Measurements from ENCODE around the gene ENPP6. TPM values are rescaled to one million over a fixed set of nuclear protein-coding genes. Genes with fewer than 3 reads are reported as not detected.

Gene ENPP6
- total and polyA plus RNA-seq, 3 experiments from 2014 or later: 0.04 to 0.07 TPM; not detected in 1

DNA sequence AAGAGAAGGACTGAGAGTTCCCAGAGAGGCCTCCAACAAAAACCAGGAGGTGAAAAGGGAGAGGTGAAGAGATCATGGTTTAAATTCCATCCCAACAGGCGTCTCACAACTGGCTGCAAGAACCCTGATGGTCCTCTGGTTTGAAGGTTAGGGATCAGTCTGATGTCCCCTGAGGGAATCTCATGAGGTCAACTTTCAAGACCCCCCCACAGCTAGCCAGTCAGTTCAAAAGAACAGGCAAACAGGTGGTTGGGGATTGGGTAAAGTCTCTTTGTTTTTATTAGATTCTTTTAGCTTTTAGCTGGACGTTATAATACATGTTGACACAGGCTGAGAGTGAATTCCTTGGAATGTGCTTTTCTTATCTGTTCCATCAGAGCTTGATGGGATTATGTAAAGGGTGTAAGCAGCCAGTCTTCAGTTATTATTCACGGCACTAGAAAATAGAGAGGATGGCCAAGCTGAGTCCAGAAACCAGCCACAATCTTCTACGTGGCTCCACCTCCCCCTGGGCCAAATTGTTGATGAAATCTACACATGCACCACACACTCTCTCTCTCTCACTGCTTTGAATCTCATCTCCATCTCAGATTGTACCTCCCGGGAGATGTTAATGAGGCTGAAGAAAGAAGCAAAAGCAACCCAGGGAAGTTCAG is 20.8 kb downstream of the ENPP6 start:
- no peaks in the 10 kb centered on the region for H3K9me3 ChIP-seq (ENCODE audit: low read length)
- no peaks in the 10 kb centered on the region for H3K4me1 ChIP-seq (ENCODE audit: insufficient read depth, low read length)
- POLR2A ChIA-PET: no interaction called here
- no peaks in the 10 kb centered on the region for H3K36me3 ChIP-seq (ENCODE audit: insufficient read depth, low read length)
- no peak overlapping the region for H3K27ac ChIP-seq (ENCODE audit: low read depth, low read length)
- Mint-ChIP-seq H3K27me3 (peaks cover 6 to 8% of the 10 kb centered on the region in 2 donors), H3K4me3 (no peak overlapping the region), H3K9me3 (no peaks in the 10 kb centered on the region), H3K4me1 (no peaks in the 10 kb centered on the region), H3K36me3 (no peaks in the 10 kb centered on the region), H3K27ac (no peak overlapping the region)
- no peak for DNase-seq
- no peaks in the 10 kb centered on the region for H3K27me3 ChIP-seq (ENCODE audit: insufficient read depth, low read length, poor library complexity, severe bottlenecking)
- CTCF ChIA-PET: no interaction called here
- no peak overlapping the region for H3K4me3 ChIP-seq (ENCODE audit: low read length)

GRCh38 chr4:184193556-184194525 is 23.8 kb downstream of the ENPP6 start:
- peaks cover 0 to 4% of the 10 kb centered on the region in 2 donors for H3K27me3 Mint-ChIP-seq
- no peaks in the 10 kb centered on the region for H3K4me1 Mint-ChIP-seq
- H3K4me3 Mint-ChIP-seq: no peak overlapping the region
- no peak overlapping the region for H3K4me3 ChIP-seq (ENCODE audit: low read length)
- no peaks in the 10 kb centered on the region for H3K4me1 ChIP-seq (ENCODE audit: insufficient read depth, low read length)
- POLR2A ChIA-PET: no interaction called here
- H3K36me3 ChIP-seq (ENCODE audit: insufficient read depth, low read length): no peaks in the 10 kb centered on the region
- H3K36me3 Mint-ChIP-seq: no peaks in the 10 kb centered on the region
- no peaks in the 10 kb centered on the region for H3K9me3 Mint-ChIP-seq
- no peak for DNase-seq
- no peaks in the 10 kb centered on the region for H3K9me3 ChIP-seq (ENCODE audit: low read length)
- H3K27ac Mint-ChIP-seq: no peak overlapping the region
- H3K27me3 ChIP-seq (ENCODE audit: insufficient read depth, low read length, poor library complexity, severe bottlenecking): no peaks in the 10 kb centered on the region
- CTCF ChIA-PET: no interaction called here
- no peak overlapping the region for H3K27ac ChIP-seq (ENCODE audit: low read depth, low read length)

DNA sequence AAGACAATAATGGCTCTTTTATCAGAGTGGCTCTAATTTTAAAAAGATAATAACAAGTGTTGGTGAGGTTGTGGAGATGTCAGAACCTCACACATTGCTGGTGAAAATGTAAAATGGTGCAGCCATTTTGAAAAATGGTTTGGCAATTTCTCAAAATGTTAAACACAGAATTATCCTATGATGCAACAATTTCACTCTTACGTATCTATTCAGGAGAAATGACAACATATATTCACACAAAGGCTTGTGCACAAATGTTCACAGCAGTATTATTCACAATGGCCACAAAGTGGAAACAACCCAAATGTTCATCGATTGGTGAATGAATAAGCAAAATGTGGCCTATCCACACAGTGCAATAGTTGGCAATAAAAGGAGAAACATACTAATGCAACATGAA is 24.7 kb downstream of the ENPP6 start:
- H3K4me3 Mint-ChIP-seq: no peak overlapping the region
- no peak overlapping the region for H3K4me3 ChIP-seq (ENCODE audit: low read length)
- H3K9me3 Mint-ChIP-seq: no peaks in the 10 kb centered on the region
- ChIA-PET POLR2A (no interaction called here), CTCF (no interaction called here)
- no peaks in the 10 kb centered on the region for H3K4me1 ChIP-seq (ENCODE audit: insufficient read depth, low read length)
- H3K36me3 Mint-ChIP-seq: no peaks in the 10 kb centered on the region
- no peak overlapping the region for H3K27ac Mint-ChIP-seq
- H3K9me3 ChIP-seq (ENCODE audit: low read length): no peaks in the 10 kb centered on the region
- no peak for DNase-seq
- H3K27ac ChIP-seq (ENCODE audit: low read depth, low read length): no peak overlapping the region
- no peaks in the 10 kb centered on the region for H3K27me3 ChIP-seq (ENCODE audit: insufficient read depth, low read length, poor library complexity, severe bottlenecking)
- H3K4me1 Mint-ChIP-seq: no peaks in the 10 kb centered on the region
- H3K27me3 Mint-ChIP-seq: peaks cover 0 to 4% of the 10 kb centered on the region in 2 donors
- H3K36me3 ChIP-seq (ENCODE audit: insufficient read depth, low read length): no peaks in the 10 kb centered on the region

DNA sequence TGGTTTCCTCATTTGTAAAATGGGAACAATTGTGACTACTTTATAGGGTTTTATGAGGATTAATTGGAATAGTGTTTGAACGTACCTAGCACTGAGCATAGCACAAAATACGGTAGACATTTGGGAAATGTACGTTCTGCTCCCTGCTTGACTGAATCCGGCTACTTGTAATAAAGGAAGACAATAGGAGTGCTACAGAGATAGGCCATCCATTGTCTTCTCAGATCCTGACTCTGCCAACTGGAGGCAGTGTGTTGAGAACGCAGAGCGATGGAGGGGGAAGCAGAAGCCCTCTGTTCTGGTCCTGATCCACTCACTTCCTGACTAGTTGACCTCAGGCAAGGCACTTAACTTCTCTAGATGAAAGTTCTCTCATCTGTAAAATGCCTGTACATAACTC is 26.4 kb downstream of the ENPP6 start:
- Histone ChIP-seq H3K27me3 (ENCODE audit: insufficient read depth, low read length, poor library complexity, severe bottlenecking) (no peaks in the 10 kb centered on the region), H3K4me1 (ENCODE audit: insufficient read depth, low read length) (no peaks in the 10 kb centered on the region), H3K27ac (ENCODE audit: low read depth, low read length) (no peak overlapping the region), H3K9me3 (ENCODE audit: low read length) (no peaks in the 10 kb centered on the region), H3K36me3 (ENCODE audit: insufficient read depth, low read length) (no peaks in the 10 kb centered on the region), H3K4me3 (ENCODE audit: low read length) (no peak overlapping the region)
- Mint-ChIP-seq H3K4me1 (no peaks in the 10 kb centered on the region), H3K9me3 (no peaks in the 10 kb centered on the region), H3K4me3 (no peak overlapping the region), H3K27ac (no peak overlapping the region), H3K36me3 (no peaks in the 10 kb centered on the region), H3K27me3 (peaks cover 0 to 4% of the 10 kb centered on the region in 2 donors)
- ChIA-PET CTCF (no interaction called here), POLR2A (no interaction called here)
- no peak for DNase-seq

DNA sequence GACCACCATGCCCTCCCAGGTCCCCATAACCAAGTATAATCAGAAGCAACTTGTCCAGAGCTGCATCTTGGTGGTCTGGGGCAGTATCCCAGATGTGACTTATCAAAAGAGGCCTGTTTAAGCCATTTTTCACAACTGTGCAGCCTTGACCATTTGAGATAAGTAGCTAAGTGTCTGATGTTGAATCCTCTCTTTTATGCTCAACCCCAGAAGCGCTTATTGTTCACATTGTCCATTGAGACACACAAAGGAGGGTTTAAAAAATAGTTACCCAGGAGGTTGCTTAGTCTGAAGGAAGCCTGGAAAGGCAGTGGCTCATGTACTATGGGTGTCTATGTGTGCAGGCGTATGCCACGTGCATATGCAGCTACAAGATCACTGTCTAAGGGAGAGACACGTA is 27.0 kb downstream of the ENPP6 start:
- Histone ChIP-seq H3K36me3 (ENCODE audit: insufficient read depth, low read length) (no peaks in the 10 kb centered on the region), H3K9me3 (ENCODE audit: low read length) (no peaks in the 10 kb centered on the region), H3K27me3 (ENCODE audit: insufficient read depth, low read length, poor library complexity, severe bottlenecking) (no peaks in the 10 kb centered on the region), H3K27ac (ENCODE audit: low read depth, low read length) (no peak overlapping the region), H3K4me3 (ENCODE audit: low read length) (no peak overlapping the region), H3K4me1 (ENCODE audit: insufficient read depth, low read length) (no peaks in the 10 kb centered on the region)
- Mint-ChIP-seq H3K27me3 (peaks cover 0 to 1% of the 10 kb centered on the region in 2 donors), H3K4me1 (no peaks in the 10 kb centered on the region), H3K9me3 (no peaks in the 10 kb centered on the region), H3K27ac (peak overlapping the region in 1 of 8 donors; percentile 43), H3K4me3 (no peak overlapping the region), H3K36me3 (no peaks in the 10 kb centered on the region)
- no peak for DNase-seq
- ChIA-PET CTCF (no interaction called here), POLR2A (no interaction called here)

- Mint-ChIP-seq H3K36me3 (no peaks in the 10 kb centered on the region), H3K4me1 (no peaks in the 10 kb centered on the region), H3K27me3 (no peaks in the 10 kb centered on the region), H3K4me3 (no peak overlapping the region), H3K9me3 (no peaks in the 10 kb centered on the region), H3K27ac (no peak overlapping the region)
- H3K27me3 ChIP-seq (ENCODE audit: insufficient read depth, low read length, poor library complexity, severe bottlenecking): no peaks in the 10 kb centered on the region
- no peaks in the 10 kb centered on the region for H3K36me3 ChIP-seq (ENCODE audit: insufficient read depth, low read length)
- CTCF ChIA-PET: no interaction called here
- no peak overlapping the region for H3K4me3 ChIP-seq (ENCODE audit: low read length)
- H3K4me1 ChIP-seq (ENCODE audit: insufficient read depth, low read length): no peaks in the 10 kb centered on the region
- no peak overlapping the region for H3K27ac ChIP-seq (ENCODE audit: low read depth, low read length)
- DNase-seq: no peak
- POLR2A ChIA-PET: no interaction called here
- no peaks in the 10 kb centered on the region for H3K9me3 ChIP-seq (ENCODE audit: low read length)
Measured at GRCh38 chr4:184189966-184190365, 27.7 kb downstream of the ENPP6 start.

DNA sequence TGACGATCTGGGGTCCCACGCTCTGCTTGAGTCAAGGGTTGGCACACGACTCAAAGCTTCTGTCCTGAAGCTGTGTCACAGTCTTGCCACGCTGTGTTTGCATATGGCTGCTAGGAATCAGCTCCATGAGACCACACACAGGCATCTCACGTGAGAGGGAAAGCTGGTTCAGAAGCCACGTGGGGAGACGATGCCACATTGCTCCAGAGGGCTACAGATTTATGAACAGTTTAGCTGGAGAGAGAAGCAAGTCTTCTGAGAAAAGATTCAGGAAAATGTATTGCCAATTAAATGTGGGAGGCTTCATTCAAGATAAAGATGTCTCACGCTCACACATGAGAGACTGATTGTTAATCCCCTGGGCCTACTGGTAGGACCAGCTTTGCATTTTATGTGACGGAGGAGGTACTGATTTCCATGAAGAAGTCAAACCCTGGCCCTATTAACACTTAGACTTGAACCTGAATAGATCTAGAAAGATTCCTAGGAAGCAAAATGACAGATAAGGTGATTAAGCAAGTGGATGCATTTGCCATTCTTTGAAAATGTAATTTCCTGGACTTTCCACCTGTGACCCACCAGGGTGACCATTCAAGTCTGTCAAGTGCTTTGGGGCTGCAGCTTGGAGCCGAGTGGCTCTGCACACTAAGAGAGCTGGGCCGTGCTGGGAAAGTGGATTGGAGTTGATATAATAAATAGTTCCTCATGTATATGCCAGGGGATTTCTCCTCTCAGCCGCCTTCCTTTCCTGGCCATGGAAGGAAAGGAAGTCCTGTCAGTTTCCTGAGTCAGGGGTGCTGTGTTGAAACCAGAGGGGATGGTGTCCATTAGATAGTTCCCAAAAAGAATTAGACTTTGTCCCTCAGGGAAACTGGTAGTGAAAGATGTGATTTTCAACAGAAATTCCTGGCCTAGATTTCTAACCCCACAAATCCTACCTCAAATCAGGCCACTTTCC is 29.0 kb downstream of the ENPP6 start:
- Mint-ChIP-seq H3K27me3 (peaks cover 0 to 4% of the 10 kb centered on the region in 2 donors), H3K27ac (no peak overlapping the region), H3K4me1 (no peaks in the 10 kb centered on the region), H3K9me3 (no peaks in the 10 kb centered on the region), H3K36me3 (no peaks in the 10 kb centered on the region), H3K4me3 (no peak overlapping the region)
- Histone ChIP-seq H3K4me1 (ENCODE audit: insufficient read depth, low read length) (no peaks in the 10 kb centered on the region), H3K27me3 (ENCODE audit: insufficient read depth, low read length, poor library complexity, severe bottlenecking) (no peaks in the 10 kb centered on the region), H3K9me3 (ENCODE audit: low read length) (no peaks in the 10 kb centered on the region), H3K36me3 (ENCODE audit: insufficient read depth, low read length) (no peaks in the 10 kb centered on the region), H3K4me3 (ENCODE audit: low read length) (no peak overlapping the region), H3K27ac (ENCODE audit: low read depth, low read length) (no peak overlapping the region)
- no peak for DNase-seq
- ChIA-PET POLR2A (no interaction called here), CTCF (no interaction called here)

GRCh38 chr4:184177271-184177670 is 40.4 kb downstream of the ENPP6 start:
- peaks cover 0 to 4% (median 0%) of the 10 kb centered on the region in 3 donors for H3K36me3 Mint-ChIP-seq
- H3K27me3 Mint-ChIP-seq: peaks cover 18 to 59% of the 10 kb centered on the region in 2 donors

More at GRCh38 chr4:184177271-184177670, 40.4 kb downstream of the ENPP6 start:
- Histone ChIP-seq H3K27me3 (ENCODE audit: insufficient read depth, low read length, poor library complexity, severe bottlenecking) (no peaks in the 10 kb centered on the region), H3K4me1 (ENCODE audit: insufficient read depth, low read length) (no peaks in the 10 kb centered on the region), H3K9me3 (ENCODE audit: low read length) (no peaks in the 10 kb centered on the region), H3K36me3 (ENCODE audit: insufficient read depth, low read length) (no peaks in the 10 kb centered on the region), H3K27ac (ENCODE audit: low read depth, low read length) (no peak overlapping the region), H3K4me3 (ENCODE audit: low read length) (no peak overlapping the region)
- H3K4me3 Mint-ChIP-seq: no peak overlapping the region
- ChIA-PET CTCF (no interaction called here), POLR2A (no interaction called here)
- peaks cover 14 to 20% (median 15%) of the 10 kb centered on the region in 5 donors for H3K9me3 Mint-ChIP-seq
- H3K27ac Mint-ChIP-seq: no peak overlapping the region
- no peaks in the 10 kb centered on the region for H3K4me1 Mint-ChIP-seq
- DNase-seq: no peak
